C4-2B (cell line): ENCODE measurements around the gene RTP5.

ENCODE experiments used
- ZFX ChIP-seq: fragments of 450-650 bp; IDR thresholded peaks from 2 replicates; pipeline ENCODE4 v1.6.1; 2017
- TF ChIP-seq, protein P1 (sequence below): fragments of 450-650 bp; conservative IDR thresholded peaks from 2 replicates; pipeline ENCODE4 v1.5.1; 2017; ENCODE audit warnings: mild to moderate bottlenecking

DNA sequence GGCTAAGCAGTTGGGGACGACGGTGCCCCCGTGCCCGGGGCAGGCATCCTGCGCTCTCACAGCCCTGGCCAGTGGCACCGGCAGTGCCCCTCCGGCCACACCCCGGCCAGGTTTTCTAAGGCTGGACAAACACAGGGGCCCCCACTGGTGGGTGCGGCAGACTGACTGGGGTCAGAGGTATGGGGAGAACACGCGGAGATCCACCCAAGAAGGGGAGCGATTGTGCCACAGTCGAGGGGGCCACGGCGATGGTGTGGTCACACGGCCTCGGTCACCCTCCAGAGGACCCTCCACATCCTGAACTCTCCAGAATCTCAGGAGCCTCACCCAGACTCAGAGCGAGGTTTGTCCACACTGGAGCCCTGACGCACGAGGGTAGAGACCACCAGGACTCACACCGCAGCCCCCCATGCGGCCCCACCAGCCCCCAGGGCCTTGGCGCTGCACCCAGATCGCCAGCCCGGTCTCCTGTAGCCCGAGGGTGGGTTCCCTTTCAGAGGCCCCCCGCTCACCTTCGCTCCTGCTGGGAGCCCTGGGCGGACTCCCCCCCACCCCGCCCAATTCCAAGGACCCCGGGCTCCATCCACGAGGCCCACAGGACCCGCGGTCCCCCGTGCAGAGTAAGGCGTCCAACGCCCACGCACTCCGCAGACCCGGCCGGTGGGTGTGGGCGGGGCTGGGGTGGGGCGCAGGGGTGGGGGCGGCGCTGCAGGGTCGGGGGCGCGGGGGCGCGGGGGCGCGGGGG lies 26.0 kb upstream of the RTP5 start:
- TF ChIP-seq, protein P1, sequence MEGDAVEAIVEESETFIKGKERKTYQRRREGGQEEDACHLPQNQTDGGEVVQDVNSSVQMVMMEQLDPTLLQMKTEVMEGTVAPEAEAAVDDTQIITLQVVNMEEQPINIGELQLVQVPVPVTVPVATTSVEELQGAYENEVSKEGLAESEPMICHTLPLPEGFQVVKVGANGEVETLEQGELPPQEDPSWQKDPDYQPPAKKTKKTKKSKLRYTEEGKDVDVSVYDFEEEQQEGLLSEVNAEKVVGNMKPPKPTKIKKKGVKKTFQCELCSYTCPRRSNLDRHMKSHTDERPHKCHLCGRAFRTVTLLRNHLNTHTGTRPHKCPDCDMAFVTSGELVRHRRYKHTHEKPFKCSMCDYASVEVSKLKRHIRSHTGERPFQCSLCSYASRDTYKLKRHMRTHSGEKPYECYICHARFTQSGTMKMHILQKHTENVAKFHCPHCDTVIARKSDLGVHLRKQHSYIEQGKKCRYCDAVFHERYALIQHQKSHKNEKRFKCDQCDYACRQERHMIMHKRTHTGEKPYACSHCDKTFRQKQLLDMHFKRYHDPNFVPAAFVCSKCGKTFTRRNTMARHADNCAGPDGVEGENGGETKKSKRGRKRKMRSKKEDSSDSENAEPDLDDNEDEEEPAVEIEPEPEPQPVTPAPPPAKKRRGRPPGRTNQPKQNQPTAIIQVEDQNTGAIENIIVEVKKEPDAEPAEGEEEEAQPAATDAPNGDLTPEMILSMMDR: no peak
- no peak for TF ChIP-seq ZFX
